Hepatic stellate cell (primary cell): ENCODE data around the gene SLC9B2.
"Not testable (repeated sequence)": the region's sequence is repeated elsewhere in the genome, so short reads cannot be mapped to it uniquely, and the experiment has no call there.

Source experiments
- DNase-seq: peaks from one replicate; pipeline ENCODE4 v3.0.0; 2011; ENCODE audit warnings: low spot score

The SLC9B2 gene

GRCh38 chr4:103019308-103020124 lies 57.0 kb downstream of the SLC9B2 start, which contains the start of gene SLC9B1:
Gene SLC9B1, minus strand, starts transcription at chr4:103019705. Its CDS starts 27,994 bp downstream, at chr4:102991711.
- peak; percentile 79 for DNase-seq

- DNase-seq, result peak; percentile 25
Measured at GRCh38 chr4:103018391-103019307, 57.9 kb downstream of the SLC9B2 start.

- DNase-seq, result no peak
Measured at GRCh38 chr4:103012551-103012950, 64.0 kb downstream of the SLC9B2 start.

- no peak for DNase-seq
Measured at GRCh38 chr4:103012060-103012459, 64.5 kb downstream of the SLC9B2 start.

- peak; percentile 1 for DNase-seq
Measured at GRCh38 chr4:103011378-103012025, 65.1 kb downstream of the SLC9B2 start.

GRCh38 chr4:103010804-103011203 lies 65.8 kb downstream of the SLC9B2 start:
- DNase-seq, result no peak

- peak; percentile 25 for DNase-seq
Measured at GRCh38 chr4:103008875-103009729, 67.5 kb downstream of the SLC9B2 start.

GRCh38 chr4:103002551-103002950 lies 74.0 kb downstream of the SLC9B2 start:
- DNase-seq, result no peak

GRCh38 chr4:102994803-102995202 lies 81.8 kb downstream of the SLC9B2 start:
- DNase-seq, result no peak

GRCh38 chr4:102993985-102994384 lies 82.6 kb downstream of the SLC9B2 start:
- not testable (repeated sequence) for DNase-seq

- DNase-seq, result no peak
Measured at GRCh38 chr4:102988429-102989020, 88.0 kb downstream of the SLC9B2 start.

GRCh38 chr4:102981005-102981404 lies 95.6 kb downstream of the SLC9B2 start:
- DNase-seq, result no peak
